ENCODE data around the gene NFATC2IP. TPM values are rescaled to one million over a fixed set of nuclear protein-coding genes. Genes with fewer than 3 reads are reported as not detected.

NFATC2IP gene
- 19.7 and 31.7 TPM in 2 replicates for total RNA-seq (2014; rRNA removed; shearing (Covaris generic))

DNA sequence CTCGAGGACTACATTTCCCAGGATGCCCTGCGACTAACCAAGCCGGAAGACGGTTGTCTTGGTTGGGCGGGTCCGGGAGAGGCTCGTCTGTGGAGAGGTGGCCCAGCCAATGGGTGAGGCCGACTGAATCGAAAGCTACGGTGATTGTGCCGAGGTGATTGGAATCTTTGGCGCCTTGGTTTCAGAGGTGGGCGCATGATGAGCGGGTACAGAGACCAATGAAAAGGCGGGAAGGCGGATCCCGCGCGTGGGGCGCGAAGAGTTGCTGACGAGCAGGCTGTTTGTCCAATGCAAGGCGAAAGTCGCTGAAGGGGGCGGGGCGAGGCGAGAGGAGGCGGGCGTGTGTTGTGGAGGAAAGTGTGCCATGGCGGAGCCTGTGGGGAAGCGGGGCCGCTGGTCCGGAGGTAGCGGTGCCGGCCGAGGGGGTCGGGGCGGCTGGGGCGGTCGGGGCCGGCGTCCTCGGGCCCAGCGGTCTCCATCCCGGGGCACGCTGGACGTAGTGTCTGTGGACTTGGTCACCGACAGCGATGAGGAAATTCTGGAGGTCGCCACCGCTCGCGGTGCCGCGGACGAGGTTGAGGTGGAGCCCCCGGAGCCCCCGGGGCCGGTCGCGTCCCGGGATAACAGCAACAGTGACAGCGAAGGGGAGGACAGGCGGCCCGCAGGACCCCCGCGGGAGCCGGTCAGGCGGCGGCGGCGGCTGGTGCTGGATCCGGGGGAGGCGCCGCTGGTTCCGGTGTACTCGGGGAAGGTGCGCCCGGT, at the start of gene NFATC2IP:
NFATC2IP (plus strand) TSS at position 290 of the 762 bp plus-strand sequence; CDS start at position 365, 75 bp downstream.
- DNase-seq (ENCODE audit: low read depth) = peak; percentile 99

DNA sequence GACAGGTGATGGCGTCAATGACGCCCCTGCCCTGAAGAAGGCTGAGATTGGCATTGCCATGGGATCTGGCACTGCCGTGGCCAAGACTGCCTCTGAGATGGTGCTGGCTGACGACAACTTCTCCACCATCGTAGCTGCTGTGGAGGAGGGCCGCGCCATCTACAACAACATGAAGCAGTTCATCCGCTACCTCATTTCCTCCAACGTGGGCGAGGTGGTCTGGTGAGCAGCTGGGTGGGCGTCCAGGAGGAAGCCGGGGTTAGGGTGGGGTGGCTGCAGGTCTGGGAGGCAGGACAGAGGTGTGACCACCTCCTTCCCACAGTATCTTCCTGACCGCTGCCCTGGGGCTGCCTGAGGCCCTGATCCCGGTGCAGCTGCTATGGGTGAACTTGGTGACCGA, 48.9 kb upstream of the NFATC2IP start:
- DNase-seq (ENCODE audit: low read depth) = no peak

DNA sequence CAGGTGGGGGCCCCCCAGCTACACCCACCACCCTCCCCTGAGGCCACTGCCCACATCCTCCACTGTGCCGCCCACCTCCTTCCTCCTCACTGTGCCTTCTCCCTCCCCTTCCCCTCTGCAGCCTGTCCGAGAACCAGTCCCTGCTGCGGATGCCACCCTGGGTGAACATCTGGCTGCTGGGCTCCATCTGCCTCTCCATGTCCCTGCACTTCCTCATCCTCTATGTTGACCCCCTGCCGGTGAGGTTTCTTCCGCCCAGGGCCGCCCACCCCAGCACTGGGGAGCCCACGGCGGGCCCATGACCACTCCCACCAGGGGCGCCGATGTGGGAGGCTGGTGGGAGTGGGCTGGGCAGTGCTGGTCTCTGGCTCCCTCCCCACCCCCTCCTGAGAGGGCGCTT, 47.8 kb upstream of the NFATC2IP start:
- no peak for DNase-seq (ENCODE audit: low read depth)

DNA sequence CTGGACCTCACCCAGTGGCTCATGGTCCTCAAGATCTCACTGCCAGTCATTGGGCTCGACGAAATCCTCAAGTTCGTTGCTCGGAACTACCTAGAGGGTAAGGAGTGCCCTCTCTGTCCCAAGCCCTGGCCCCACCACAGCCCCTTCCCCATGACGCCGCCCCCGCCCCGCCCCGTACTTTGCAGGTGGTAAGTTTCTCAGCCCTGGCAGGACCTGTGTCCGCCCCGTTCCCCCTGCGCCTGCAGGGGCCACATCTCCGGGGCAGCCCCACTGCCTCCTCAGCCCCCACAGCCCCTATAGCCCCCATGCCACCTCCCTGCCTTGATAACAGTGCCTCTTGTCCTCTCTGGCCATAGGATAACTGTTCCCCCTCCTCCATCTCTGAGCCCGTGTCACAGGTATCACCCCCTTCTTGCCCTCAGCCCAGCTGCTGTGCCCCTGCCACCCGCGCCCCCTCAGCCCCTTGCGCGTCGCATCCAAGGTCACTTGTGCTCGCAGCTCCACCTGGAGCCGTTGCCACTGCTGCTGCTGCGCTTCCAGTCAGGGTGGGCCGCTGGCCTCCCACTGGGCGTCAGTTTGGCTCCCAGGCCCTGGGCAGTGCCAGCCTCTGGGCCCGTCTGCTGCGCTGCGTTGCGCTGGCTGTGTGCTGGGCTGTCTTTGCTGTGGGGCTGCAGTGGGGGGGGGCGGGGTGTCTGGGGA, 47.2 kb upstream of the NFATC2IP start:
- DNase-seq (ENCODE audit: low read depth) = no peak

DNA sequence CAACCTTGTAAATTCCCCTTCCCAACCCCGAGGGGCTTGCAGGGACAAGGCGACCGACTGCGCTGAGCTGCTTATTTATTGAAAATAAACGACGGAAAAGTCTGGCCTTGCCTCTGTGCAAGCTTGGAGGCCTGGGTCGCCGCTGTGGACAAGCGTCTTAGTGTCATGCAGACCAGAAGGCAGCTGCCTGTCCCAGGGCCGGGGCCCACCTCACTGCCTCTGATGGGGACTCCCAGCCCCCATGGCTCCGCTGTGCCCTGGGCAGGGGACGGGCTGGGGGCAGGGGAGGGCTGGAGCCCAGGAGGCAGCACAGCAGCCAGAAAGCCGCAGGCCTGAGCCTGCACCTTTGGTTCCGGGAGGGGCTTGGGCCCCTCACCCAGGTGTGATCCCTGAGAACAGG, 46.4 kb upstream of the NFATC2IP start:
- DNase-seq (ENCODE audit: low read depth) = no peak

DNA sequence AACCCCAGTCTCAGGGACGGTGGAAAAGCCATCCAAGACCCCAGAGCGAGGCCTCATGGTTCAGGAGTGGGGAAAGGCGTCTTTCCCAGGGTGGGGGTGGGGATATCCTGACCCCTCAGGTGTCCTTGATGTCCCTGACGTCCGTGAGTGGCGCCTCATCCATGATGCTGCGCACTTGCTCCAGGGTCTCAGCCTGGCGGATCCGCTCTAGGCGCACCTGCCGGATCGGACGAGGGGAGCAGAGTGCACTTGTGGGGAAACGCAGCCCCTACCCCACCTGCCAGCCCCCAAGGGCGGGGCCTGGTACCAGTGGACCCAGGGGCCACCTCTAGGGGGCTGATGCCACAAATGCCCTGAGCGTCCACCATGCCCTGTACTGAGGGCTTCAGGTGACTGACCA, 45.9 kb upstream of the NFATC2IP start:
- no peak for DNase-seq (ENCODE audit: low read depth)

DNA sequence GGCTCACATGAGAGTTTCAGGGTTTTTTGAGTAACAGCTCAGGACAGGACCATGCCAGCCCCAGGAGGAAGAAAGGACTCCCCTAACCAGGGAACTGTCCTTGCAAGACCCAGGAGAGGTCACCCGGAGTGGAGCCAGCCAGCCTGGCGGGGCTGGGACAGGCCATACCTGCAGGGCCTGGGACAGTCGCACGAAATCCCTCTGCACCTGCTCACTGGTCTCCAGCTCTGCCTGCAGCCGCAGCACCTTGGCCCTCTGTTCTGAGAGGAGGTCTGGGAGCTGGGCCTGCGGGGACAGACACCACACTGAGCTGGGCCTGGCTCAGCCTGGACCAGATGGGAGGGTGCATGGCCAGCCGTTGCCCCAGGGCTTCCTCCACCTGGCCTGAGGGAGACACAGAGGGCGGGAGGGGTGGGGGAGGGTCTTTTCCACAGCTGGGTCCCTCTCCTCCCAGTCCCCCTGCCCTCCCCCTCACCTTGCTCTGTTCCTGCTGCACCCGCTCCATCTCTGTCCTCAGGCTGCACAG, 45.4 kb upstream of the NFATC2IP start:
- no peak for DNase-seq (ENCODE audit: low read depth)

DNA sequence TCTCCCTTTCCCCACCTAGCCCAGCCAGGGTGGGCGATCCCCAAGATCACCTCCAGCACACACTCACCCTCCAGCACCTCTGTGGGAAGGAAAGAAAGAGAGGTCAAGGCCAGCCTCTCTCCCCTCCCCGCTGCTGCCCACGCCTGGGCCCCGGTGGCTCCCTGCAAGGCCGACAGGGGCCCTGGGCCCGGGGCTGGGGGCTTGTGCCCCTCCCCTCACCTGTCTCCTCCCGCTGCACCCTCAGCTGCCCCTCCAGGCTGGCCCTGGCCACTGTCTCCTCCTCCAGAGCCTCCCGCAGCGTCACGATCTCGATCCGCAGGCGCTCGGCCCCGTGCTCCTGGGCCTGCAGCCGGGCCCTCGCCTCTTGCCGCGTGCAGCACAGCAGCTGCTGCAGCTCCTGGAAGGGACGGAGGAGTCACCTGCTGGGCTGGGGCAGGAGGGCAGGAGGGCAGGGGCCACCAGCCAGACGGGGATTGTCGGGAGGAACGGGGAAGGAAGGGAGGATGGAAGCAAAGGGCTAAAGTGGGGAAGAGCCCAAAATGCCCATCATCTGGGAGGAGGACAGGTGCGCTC, 44.9 kb upstream of the NFATC2IP start:
- DNase-seq (ENCODE audit: low read depth) = no peak

DNA sequence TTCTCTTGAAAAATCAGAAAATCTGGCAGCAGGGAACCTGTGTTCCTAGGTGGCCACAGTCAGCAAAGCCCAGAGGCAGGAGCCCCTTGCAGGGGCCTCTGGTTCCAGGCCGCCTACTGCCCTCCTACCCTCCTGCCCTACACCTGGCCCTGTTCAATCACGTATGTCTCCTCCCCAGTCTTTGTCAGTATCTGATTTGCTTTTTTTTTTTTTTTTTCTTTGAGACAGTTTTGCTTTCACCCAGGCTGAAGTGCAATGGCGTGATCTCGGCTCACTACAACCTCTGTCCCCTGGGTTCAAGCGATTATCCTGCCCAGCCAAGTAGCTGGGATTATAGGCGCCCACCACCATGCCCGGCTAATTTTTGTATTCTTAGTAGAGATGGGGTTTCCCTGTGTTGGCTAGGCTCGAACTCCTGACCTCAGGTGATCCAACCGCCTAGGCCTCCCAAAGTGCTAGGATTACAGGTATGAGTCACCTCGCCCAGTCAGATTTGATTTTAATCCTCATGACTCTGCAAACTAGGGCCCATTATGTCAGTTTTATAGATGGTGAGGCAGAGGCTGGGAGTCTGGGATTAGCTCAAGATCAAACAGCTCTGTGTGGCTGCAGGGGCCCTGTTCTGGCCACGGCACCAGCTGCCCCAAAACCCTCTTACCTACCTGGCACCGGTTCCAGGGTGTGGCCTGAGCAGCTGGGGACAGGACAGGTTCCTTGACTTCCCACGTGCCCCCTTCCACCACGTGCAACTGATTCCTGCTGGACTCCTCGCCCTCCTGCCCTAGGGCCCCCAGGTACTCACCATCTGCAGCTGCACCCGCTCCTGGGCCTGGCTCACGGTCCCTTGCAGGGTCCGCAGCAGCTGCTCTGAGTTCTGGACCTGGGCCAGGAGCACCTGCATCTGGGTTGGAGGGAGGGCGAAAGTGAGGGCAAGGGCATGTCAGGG, 40.4 kb upstream of the NFATC2IP start:
- peak; percentile 49 for DNase-seq (ENCODE audit: low read depth)

DNA sequence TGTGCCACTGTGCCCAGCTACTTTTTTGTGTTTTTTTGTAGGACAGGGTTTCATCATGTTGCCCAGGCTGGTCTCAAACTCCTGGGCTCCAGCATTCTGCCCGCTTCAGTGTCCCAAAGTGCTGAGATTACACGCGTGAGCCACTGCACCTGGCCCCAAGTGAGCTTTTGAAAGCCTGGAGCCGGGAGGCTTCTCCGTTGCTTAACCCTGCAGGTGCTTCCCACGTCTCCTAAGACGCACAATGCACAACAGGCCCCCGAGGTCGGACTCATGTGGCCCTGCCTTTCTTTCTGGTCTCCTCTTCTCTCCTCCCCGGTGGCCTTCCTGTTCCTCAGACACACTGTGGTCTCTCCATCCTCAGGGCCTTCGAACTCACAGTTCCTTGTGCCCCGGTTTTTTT, 38.2 kb upstream of the NFATC2IP start:
- DNase-seq (ENCODE audit: low read depth) = no peak

DNA sequence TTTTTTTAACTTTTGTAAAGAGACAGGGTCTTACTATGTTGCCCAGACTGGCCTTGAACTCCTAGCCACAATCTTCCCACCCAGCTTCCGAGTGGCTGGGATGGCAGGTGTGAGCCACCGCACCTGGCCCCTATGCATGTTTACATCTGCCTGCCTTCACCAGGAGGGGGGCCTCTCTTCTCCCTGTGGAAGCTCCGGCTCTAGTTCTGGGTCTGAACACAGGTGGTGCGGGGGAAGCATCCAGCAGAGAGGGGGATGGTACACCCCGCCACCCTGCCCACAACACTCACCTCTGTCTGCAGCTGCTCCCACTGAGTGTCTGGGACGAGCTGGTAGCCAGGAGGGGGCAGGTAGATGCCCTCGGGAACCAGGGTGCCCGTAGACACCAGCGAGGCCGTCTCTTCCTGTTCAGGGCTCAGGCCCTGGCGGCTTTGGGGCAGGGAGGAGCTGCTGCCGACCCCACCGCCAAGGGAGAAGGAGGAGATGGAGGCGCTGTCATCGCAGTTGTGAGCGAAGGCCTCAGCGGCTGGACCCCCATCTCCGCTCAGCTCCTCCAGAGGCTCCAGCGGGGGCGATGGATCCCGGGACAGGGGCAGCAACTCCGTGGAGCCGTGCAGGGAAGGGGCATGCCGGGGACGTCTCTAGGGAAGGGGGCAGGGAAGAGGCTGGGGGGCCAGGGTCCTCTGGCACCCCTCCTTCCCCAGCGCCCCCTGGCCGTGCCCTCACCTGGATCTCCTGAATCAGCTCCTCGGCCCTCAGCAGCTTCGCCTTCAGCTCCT, 36.6 kb upstream of the NFATC2IP start:
- no peak for DNase-seq (ENCODE audit: low read depth)

DNA sequence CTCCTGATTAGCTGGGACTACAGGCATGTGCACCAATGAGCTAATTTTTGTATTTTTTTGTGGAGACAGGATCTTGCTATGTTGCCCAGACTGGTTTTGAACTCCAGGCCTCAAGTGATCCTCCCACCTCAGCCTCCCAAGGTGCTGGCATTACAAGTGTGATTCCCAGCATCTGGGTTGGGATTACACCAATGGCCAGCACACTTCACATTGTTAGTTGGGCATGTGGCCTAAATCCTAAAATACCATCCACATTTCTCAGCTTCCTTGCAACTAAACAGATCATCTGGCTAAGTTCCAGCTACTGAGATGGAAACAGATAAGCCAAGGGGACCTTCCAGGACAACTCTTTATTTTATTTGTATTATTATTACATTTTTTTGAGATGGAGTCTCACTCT, 35.6 kb upstream of the NFATC2IP start:
- no peak for DNase-seq (ENCODE audit: low read depth)

DNA sequence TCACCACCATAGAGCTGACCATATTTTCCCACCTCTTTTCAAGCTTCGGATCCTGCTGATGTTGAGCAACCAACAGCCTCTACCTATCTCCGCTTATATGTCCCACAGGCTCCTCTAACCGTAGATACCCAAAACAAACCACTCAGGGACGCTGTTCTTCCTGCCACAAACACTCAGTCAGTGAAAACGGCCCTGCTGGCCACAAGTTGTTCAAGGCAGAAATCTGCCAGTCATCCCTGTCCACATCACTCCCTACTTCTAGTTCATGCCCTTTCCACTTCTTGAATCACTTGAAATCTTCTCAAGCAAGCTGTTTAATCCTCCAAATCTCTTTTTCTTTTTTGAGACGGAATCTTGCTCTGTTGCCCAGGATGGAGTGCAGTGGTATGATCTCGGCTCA, 33.6 kb upstream of the NFATC2IP start:
- DNase-seq (ENCODE audit: low read depth) = no peak

DNA sequence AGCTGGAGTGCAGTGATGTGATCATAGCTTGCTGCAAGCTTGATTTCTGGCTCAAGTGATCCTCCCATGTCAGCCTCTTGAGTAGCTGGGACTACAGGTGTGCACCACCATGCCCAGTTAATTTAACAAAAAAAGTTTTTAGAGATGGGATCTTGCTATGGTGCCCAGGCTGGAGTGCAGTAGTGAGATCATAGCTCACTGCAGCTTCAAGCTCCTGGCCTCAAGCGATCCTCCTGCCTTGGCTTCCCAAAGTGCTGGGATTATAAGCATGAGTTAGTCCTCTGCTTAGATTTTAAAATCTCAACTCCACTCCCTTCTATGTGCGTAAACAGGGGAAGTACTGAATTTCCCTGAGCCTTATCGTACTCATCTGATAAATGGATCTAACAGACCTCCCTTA, 32.0 kb upstream of the NFATC2IP start:
- DNase-seq (ENCODE audit: low read depth) = no peak

DNA sequence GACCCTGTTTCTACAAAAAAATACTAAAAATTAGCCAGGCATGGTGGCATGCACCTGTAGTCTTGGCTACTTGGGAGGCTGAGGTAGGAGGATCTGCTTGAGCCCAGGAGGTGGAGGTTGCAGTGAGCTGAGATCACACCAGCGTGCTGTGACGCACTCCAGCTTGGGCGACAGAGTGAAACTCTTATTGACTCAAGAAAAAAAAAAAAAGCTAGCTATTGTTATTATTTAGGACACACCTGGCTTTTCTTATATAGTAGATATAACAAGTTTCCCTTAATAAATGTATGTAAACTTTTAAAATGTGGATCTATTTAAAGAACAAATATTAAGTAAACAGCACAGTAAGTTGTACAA, 27.5 kb upstream of the NFATC2IP start:
- no peak for DNase-seq (ENCODE audit: low read depth)

DNA sequence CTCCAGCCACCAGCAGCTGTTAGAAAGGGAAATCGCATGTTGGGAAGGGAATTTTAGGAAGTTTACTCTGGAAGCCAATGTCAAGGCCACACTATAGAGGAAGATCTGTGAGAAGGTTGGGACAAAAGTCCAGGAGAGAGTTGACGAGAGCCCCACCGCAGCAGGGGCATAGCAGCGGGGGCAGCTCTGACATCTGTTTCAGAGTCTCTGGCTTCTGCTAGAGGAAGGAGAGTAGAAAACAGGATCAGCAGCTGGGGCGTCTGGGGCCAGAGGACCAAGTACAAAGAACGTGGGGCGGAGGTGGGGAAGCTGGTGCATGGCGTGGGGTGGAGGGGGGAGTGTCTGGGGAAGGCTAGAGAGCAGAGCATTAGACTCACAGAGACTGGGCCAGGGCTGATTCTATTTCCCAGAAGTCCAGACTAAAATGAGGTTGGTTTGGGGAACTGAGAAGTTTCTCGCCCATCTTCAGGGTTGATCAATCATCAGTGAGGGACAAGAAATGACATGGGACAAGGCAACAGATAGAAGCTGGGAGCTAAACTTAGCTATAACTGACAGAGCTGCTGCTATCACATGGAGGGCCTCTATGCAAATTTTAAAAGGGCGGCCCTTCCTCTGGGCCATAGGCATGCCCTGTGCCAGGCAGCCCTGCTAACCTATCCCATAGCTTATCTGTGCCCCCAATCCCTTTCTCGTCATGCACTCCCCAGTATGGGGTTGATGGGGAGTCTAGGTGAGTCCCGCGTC, 26.9 kb upstream of the NFATC2IP start:
- DNase-seq (ENCODE audit: low read depth) = no peak

DNA sequence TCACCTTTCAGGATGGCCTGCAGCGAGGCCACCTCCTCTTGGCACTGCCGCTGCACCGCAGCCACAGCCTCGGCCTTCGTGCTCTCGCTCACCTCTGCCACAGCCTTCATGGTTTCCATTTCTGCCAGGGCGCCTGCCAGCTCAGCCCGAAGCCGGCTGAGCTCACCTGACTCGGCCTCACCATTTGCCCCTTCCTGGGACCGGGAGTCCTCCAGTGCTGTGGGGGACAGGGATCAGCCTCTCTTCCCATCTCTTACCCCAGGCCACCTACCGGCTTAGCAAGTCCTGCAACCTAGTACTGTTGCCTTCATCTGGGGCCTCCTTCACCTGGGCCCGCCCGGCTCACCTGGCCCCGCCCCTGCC, 26.4 kb upstream of the NFATC2IP start:
- no peak for DNase-seq (ENCODE audit: low read depth)

DNA sequence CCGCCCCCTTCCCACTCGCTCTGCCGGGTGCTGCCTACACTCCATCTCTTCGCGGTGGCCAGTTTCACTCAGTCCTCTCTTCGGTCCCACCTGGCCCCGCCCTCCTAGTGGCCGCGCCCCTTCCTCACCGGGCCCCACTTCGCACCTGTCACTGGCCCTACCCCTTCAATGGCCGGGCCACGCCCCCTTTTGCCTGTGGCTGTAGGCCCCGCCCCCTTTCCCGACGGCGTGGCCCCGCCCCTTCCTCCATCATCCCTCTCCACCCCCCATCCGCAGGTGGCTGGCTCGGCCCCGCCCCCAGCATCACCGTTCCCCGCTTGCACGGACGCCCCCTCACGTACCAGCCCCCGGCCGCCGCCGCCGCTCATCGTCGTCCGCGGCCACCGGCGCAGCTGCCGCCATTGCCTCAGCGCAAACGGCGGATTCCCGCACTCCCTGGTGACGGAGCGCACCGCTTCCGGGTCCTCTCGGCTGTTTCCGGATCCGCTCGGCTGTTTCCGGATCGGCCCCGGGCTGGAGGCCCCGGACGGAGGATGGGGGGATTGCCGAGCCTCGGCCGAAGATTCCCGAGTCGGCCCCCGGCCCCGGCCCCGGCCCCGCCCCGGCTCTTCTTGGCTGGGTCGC, 25.9 kb upstream of the NFATC2IP start, which contains the start of gene RABEP2:
RABEP2 (minus strand) TSS at position 477 of the 624 bp plus-strand sequence; CDS start at position 402, 75 bp downstream.
- DNase-seq (ENCODE audit: low read depth) = peak; percentile 91

DNA sequence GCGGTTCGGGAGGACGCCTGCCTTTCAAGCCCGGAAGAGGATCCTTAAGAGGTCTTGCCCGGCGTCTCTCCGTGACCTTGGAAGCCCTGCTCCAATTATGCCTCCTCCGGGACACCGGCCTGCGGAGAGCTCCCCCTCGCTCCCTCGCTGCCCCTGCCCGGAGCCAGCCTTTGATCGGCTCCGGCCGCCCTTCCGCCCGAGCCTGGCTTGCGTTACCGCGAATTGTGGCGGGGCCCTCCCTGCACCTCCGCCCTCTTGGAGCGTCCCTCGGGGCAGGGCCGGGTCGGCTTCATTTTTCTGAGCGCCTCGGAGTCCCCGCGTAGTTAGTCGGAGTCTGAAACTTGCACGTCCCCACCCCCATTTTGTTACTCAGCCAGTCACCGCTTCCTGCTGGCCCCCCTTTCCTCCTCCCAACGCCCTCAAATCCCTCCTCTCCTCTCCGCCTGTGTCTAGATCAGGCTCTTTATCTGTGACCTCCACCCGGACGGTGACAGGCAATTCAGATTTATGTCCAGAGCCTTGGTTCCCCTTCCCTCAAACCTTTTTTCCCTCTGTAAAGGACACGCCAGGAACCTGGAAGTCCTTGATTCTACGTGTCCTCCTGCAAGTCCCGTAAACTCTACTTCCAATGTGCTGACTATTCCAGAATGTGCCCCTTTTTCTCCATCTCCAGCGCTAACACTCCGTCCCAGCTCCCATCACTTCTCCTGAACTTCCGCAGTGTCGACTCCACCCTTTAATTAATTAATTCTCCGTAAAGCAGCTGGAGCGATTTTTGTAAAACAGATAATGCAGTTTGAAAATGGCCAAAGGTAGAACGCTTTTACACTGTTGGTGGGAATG, 25.1 kb upstream of the NFATC2IP start:
- peak; percentile 80 for DNase-seq (ENCODE audit: low read depth)
